GM21515 (cell line): ENCODE measurements around the gene RAB43.

Source experiments
- ATAC-seq: cut with Tn5 transposase; IDR thresholded peaks from one replicate; pipeline ENCODE4 v1.9.1; 2021; ENCODE audit not compliant: unreplicated experiment

RAB43 gene

GRCh38 chr3:129039271-129040038, 82.1 kb downstream of the RAB43 start:
- ATAC-seq: no peak

- no peak for ATAC-seq
Observed at GRCh38 chr3:129038121-129038855, 83.3 kb downstream of the RAB43 start.
